Measurements from ENCODE around the gene DAPP1.
"Not testable (repeated sequence)": the region's sequence is repeated elsewhere in the genome, so short reads cannot be mapped to it uniquely, and the experiment has no call there.

The DAPP1 gene

DNA sequence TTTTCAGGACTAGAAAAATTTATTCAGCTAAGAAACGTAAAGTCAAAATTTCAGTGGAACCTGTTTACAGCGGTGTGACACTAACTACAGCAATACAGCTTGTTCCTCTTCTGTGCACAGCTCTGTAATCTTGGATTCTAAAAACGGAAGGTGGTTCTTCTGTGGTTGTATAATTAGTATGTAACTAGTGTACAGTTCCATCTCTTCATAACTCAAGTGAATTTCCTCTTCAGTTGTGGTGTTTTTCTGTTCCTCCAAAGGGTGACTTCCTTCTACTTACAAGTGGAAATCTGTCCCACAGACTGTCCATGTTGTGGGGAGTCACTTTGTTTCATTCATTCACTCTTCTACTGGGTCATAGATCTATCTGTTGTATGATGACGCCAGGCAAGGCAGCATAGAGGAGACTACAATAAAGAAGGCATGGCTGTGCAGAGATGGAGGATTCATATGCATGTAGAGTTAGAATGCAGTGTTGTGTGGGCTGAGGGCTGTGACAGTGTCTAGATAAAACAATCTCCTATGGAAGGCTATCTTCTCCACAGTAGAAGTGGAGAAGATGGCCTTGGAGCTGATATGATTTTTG, 5.4 kb downstream of the DAPP1 start:
- DNase-seq (ENCODE audit: extremely low spot score, insufficient read length, low read depth) (no peak), FAIRE-seq (peak; percentile 98)

- DNase-seq (ENCODE audit: extremely low spot score, insufficient read length, low read depth) (no peak), FAIRE-seq (no peak)
Observed at GRCh38 chr4:99822734-99823133, 6.1 kb downstream of the DAPP1 start.

DNA sequence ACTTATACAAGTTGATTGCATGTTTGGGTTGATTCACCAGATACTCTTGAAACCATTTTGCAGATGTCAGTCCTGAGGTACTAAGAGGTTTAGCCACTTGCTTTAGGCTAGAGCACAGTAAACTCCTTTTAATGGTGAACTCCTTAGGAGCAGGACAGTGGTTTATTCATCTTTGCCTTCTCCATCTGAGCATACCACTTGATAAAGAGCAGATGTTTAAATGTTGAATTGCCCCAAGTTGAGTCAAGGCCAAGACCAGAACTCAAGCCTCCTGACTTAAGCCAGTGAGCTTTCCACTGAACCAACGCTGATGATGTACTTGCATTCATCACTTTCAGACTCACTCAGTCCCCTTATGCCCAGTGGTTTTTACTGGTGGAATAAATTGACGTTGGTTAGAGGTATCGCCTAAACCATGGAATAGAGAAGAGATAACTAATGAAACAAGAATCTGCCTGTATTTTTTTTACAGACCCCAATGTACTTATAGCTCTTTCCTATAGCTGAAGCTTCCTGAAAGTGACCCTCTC, 7.5 kb downstream of the DAPP1 start:
- DNase-seq (ENCODE audit: extremely low spot score, insufficient read length, low read depth) (no peak), FAIRE-seq (peak; percentile 9)

- DNase-seq (ENCODE audit: extremely low spot score, insufficient read length, low read depth), result no peak
Observed at GRCh38 chr4:99825272-99825671, 8.6 kb downstream of the DAPP1 start.

DNA sequence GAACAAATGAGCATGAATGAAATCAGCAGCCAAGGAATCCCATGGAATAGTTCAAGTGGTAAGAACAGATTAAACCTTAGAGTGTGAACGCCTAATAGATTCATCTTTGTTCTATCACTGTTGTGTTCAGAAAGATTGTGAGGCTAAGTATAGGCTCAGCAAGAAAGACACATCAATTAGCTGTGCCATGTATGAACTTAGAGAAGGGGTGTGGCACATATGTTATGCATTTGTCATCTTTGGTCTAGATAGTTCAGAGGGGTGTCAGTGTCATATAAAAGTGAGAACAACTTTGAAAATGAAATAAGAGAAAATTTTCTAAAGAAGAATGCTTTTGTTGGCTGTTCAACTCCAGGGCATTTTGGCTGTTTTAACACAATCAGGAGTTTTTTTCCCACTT, 9.4 kb downstream of the DAPP1 start:
- FAIRE-seq (no peak), DNase-seq (ENCODE audit: extremely low spot score, insufficient read length, low read depth) (no peak)

More at GRCh38 chr4:99825272-99825671, 8.6 kb downstream of the DAPP1 start:
- no peak for FAIRE-seq

DNA sequence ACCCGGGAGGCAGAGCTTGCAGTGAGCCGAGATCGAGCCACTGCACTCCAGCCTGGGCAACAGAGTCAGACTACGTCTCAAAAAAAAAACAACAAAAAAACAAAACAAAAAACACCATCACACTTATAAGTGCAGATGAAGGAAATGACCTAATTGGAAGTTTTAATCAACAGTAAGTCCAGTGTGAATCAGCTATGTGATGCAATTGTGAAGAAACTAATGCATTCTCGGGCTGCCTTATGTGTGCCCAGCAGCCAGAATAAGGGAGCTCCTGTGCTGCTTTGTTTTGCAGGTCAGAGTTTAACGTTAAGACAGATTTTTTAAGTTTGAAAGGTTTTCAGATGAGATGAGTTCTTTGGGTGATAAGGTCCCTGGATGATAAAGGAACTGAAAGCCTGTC, 10.8 kb downstream of the DAPP1 start:
- FAIRE-seq (no peak), DNase-seq (ENCODE audit: extremely low spot score, insufficient read length, low read depth) (no peak)

GRCh38 chr4:99827857-99828256, 11.2 kb downstream of the DAPP1 start:
- DNase-seq (ENCODE audit: extremely low spot score, insufficient read length, low read depth), result no peak

DNA sequence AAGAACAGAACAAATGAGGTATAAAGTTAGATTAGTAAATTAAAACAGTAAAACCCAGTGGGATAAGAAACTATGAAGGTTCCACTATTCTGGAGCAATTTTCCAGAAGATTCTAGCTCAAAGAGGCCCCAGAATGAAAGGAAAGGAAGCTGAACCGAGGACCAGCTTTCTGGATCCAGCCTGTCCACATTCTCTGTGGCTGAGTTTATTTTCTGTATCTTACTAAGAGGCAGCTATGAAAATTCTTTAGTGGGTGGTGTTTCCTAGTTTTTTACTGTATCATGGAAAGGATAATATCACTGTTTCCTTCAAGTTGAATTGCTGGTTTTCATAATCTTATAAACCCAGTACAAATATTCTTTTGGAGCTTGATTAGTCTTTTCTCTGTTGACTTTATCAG, 11.8 kb downstream of the DAPP1 start:
- FAIRE-seq, result no peak

More at GRCh38 chr4:99827857-99828256, 11.2 kb downstream of the DAPP1 start:
- peak; percentile 63 for FAIRE-seq

DNA sequence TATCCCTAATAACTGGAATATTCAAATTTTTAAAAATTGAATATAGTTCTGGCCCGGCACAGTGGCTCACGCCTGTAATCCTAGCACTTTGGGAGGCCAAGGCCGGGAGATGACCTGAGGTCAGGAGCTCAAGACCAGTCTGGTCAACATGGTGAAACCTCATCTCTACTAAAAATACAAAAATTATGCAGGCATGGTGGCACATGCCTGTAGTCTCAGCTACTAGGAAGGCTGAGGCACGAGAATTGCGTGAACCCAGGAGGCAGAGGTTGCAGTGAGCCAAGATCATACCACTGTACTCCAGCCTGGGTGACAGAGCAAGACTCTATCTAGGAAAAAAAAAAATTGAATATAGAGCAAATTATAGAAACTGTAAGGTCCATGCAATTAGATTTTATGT, 13.4 kb downstream of the DAPP1 start:
- not testable (repeated sequence) for FAIRE-seq; DNase-seq (ENCODE audit: extremely low spot score, insufficient read length, low read depth)

More for the DNA sequence above, 11.8 kb downstream of the DAPP1 start:
- DNase-seq (ENCODE audit: extremely low spot score, insufficient read length, low read depth), result no peak

- DNase-seq (ENCODE audit: extremely low spot score, insufficient read length, low read depth) (no peak), FAIRE-seq (no peak)
Observed at GRCh38 chr4:99832321-99832720, 15.7 kb downstream of the DAPP1 start.

DNA sequence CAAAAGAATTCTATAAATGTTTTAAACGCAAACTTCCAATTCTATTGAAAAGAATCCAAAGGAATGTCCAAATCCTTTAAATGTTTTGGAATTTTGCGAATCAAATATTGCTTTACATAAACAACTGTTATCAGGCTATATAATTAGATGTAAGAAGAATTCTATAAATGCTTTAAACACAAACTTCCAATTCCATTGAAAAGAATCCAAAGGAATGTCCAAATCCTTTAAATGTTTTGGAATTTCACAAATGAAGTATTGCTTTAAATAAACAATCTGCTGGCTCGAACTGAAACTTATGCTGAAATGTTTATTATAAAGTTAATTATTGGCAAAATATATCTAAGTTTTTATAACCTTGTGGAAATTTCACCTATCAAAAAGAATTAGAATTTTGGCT, 16.1 kb downstream of the DAPP1 start:
- FAIRE-seq, result no peak
- DNase-seq (ENCODE audit: extremely low spot score, insufficient read length, low read depth), result no peak

DNA sequence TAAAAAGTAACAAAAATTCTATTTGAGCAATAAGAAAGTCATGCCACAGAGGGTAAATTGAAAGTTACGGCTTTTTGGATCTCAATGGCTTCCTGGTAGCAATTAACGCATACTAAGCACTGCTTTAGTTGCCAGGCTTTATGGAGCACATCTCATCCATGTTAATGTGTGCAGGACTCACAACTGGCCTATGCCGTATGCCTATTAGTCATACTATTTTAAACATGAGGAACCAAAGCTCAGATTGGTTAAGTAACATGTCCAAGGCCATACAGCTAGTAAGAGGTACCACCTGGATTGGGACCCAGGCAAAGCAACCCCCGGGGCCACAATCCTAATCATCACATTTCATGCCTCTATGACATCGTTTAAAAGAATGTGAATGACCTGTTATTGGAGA, 17.1 kb downstream of the DAPP1 start:
- DNase-seq (ENCODE audit: extremely low spot score, insufficient read length, low read depth) (no peak), FAIRE-seq (no peak)

DNA sequence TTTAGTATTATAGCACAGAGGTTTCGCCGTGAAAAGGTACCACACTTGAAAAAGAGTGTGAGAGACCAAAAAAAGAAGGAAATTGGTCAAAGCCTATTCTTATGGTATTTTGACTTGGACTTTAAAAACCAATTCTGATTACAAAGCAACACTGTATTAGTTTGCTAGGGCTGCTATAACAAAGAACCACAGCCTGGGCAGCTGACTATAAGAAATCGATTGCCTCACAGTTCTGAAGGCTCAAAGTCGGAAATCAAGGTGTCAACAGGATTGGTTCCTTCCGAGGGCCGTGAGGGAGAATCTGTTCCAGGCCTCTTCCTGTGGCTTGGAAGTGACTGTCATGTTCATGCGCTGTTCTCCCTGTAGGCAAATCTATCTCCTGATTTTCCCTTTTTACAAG, 17.9 kb downstream of the DAPP1 start:
- no peak for DNase-seq (ENCODE audit: extremely low spot score, insufficient read length, low read depth)
- FAIRE-seq, result no peak

- DNase-seq (ENCODE audit: extremely low spot score, insufficient read length, low read depth) (no peak), FAIRE-seq (no peak)
Observed at GRCh38 chr4:99835942-99836341, 19.3 kb downstream of the DAPP1 start.

- DNase-seq (ENCODE audit: extremely low spot score, insufficient read length, low read depth) (no peak), FAIRE-seq (no peak)
Observed at GRCh38 chr4:99838927-99839326, 22.3 kb downstream of the DAPP1 start.

- peak; percentile 21 for FAIRE-seq
Observed at GRCh38 chr4:99841129-99841528, 24.5 kb downstream of the DAPP1 start.

GRCh38 chr4:99843413-99843812, 26.8 kb downstream of the DAPP1 start:
- DNase-seq (ENCODE audit: extremely low spot score, insufficient read length, low read depth) (no peak), FAIRE-seq (no peak)

More at GRCh38 chr4:99841129-99841528, 24.5 kb downstream of the DAPP1 start:
- DNase-seq (ENCODE audit: extremely low spot score, insufficient read length, low read depth), result no peak

- DNase-seq (ENCODE audit: extremely low spot score, insufficient read length, low read depth) (no peak), FAIRE-seq (no peak)
Observed at GRCh38 chr4:99844048-99844447, 27.4 kb downstream of the DAPP1 start.

DNA sequence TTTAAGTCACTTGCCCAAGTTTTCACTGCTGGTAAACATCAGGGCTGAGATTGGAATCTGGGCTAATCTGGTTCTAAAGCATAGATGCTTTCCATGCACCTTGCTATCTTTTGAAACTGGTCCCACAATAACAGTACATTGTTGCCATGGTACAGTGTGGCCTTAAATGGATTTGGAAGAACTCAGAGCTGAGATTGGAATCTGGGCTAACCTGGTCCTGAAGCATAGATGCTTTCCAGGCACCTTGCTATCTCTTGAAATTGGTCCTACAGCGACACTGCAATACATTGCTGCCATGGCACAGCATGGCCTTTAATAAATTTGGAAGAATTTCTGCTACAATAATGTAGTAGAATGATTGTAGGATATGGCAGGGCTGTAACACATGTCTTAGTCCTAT, 28.6 kb downstream of the DAPP1 start:
- FAIRE-seq (peak; percentile 41), DNase-seq (ENCODE audit: extremely low spot score, insufficient read length, low read depth) (no peak)

DNA sequence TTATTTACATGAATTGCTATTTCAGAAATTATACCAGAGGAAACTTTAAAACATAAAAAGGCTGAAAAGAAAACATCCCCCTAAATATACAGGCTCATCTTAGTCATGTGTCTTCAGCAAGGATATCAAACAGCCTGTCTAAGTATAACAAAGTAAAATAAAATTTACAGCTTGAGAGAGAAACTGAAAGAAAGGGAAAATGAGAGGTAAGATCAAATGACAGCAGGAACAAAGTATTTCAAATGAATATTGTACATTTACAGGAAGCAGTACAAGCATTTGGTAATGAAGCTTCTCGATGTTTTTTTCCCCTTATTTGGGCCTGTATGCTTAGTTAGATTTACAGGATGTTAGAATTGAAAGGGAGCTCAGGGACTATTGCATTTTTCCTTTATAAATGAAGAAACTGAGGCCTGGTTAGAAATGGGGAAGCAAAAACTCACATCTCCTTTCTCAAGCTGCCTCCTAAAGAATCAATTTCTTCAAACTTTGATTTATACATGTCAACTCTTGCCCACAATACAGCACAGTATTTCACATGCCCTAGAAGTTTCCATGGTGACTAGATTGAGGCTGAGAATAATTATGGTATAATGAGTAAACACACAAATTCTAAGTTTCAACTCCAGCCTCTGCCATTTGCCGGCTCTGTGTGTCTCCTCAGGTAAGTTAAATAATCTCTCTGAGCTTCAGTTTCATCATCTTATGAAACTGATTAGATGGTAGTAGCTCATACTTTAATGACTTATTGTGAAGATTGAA, 29.3 kb downstream of the DAPP1 start:
- FAIRE-seq, result peak; percentile 72

GRCh38 chr4:99846891-99847290, 30.3 kb downstream of the DAPP1 start:
- DNase-seq (ENCODE audit: extremely low spot score, insufficient read length, low read depth) (no peak), FAIRE-seq (peak; percentile 24)

More for the DNA sequence above, 29.3 kb downstream of the DAPP1 start:
- no peak for DNase-seq (ENCODE audit: extremely low spot score, insufficient read length, low read depth)
